T-cell (primary cell): ENCODE results near the gene DYRK2. TPM values are rescaled to one million over a fixed set of nuclear protein-coding genes. Genes with fewer than 3 reads are reported as not detected.

Experiments
- ATAC-seq, 4 experiments: fragments of 200-7000 bp in 3 of 4; fragments of 150-1000 bp in 1 of 4; cut with Tn5 transposase; replicated peaks in 1 of 4; 1 replicate in 3 of 4; 2 replicates in 1 of 4; pipeline ENCODE4 v1.10.0; 2021; ENCODE audit warnings: moderate library complexity in 3 of 4, mild to moderate bottlenecking in 2 of 4, moderate number of reproducible peaks in 1 of 4
- CTCF ChIA-PET, 2 donors: fragments of 300-600 bp; sonication (Branson Sonifier 250); formaldehyde crosslinking; loops; one replicate each; lab custom pipeline; 2022; ENCODE audit warnings: antibody characterized with exemption in 2 of 2; lab: Charles Lee
- POLR2A ChIA-PET, 2 donors: fragments of 300-600 bp; sonication (Branson Sonifier 250); formaldehyde crosslinking; loops; one replicate each; lab custom pipeline; 2022; ENCODE audit warnings: antibody characterized with exemption in 2 of 2; lab: Charles Lee
- DNase-seq, 35 experiments: peaks; one replicate each; pipeline versions ENCODE4 v3.0.0 to v3.0.0-alpha.2; 2013 to 2023
- H3K27ac ChIP-seq: one replicate; pipeline ENCODE4 v1.5.1; 2013; ENCODE audit warnings: low read length
- H3K27me3 ChIP-seq, 2 experiments: replicated peaks in 1 of 2; 1 replicate in 1 of 2; 2 replicates in 1 of 2; pipeline versions ENCODE4 v1.6.1 to v1.7.0; 2013; ENCODE audit warnings: low read length in 1 of 2, mixed read lengths in 1 of 2; ENCODE audit not compliant: control insufficient read depth in 2 of 2, insufficient read depth in 2 of 2; ENCODE audit errors: extremely low read depth in 1 of 2
- H3K36me3 ChIP-seq, 2 donors: 1 replicate in 1 of 2; 2 replicates in 1 of 2; pipeline versions ENCODE4 v1.6.1 to v1.7.0; 2013; ENCODE audit warnings: low read length in 1 of 2; ENCODE audit not compliant: control insufficient read depth in 2 of 2, insufficient read depth in 1 of 2; ENCODE audit errors: extremely low read depth in 1 of 2
- H3K4me1 ChIP-seq, 2 experiments: 1 replicate in 1 of 2; 2 replicates in 1 of 2; pipeline versions ENCODE4 v1.6.1 to v1.7.0; 2013; ENCODE audit warnings: low read length in 2 of 2, mixed read lengths in 1 of 2; ENCODE audit not compliant: insufficient read depth in 2 of 2, control insufficient read depth in 1 of 2; ENCODE audit errors: extremely low read depth in 1 of 2
- H3K4me3 ChIP-seq, 2 donors: 1 replicate in 1 of 2; 2 replicates in 1 of 2; pipeline versions ENCODE4 v1.5.1 to v1.7.0; 2013; ENCODE audit warnings: mild to moderate bottlenecking in 2 of 2, low read length in 1 of 2, moderate library complexity in 1 of 2; ENCODE audit not compliant: control insufficient read depth in 1 of 2; ENCODE audit errors: extremely low read depth in 1 of 2
- H3K9me3 ChIP-seq: 2 replicates; pipeline ENCODE4 v1.7.0; 2013
- H3K27ac Mint-ChIP-seq, 2 donors: one replicate each; pipeline ENCODE4 v1.8.0; 2020 to 2021; ENCODE audit warnings: mild to moderate bottlenecking in 2 of 2, mixed read lengths in 2 of 2
- H3K27me3 Mint-ChIP-seq, 2 donors: one replicate each; pipeline ENCODE4 v1.8.0; 2021 to 2022; ENCODE audit warnings: mixed read lengths in 2 of 2
- H3K36me3 Mint-ChIP-seq: one replicate; pipeline ENCODE4 v1.8.0; 2021; ENCODE audit warnings: mixed read lengths
- H3K4me1 Mint-ChIP-seq, 3 donors: one replicate each; pipeline ENCODE4 v1.8.0; 2020 to 2022; ENCODE audit warnings: mixed read lengths in 3 of 3, mild to moderate bottlenecking in 1 of 3
- H3K4me3 Mint-ChIP-seq, 3 donors: one replicate each; pipeline ENCODE4 v1.8.0; 2020 to 2022; ENCODE audit warnings: mild to moderate bottlenecking in 3 of 3, mixed read lengths in 3 of 3, moderate library complexity in 3 of 3
- H3K9me3 Mint-ChIP-seq, 3 donors: one replicate each; pipeline ENCODE4 v1.8.0; 2020 to 2022; ENCODE audit warnings: mixed read lengths in 3 of 3
- WGBS: methylation state at CpG from one replicate; pipeline ENCODE4 v1.1.5; 2013; ENCODE audit warnings: missing lambda C conversion rate; ENCODE audit not compliant: insufficient coverage; 5-methylcytosine and 5-hydroxymethylcytosine counted together
- total RNA-seq, 35 experiments: library from RNA in 6 of 35; stranded (reverse) in 6 of 35; fragments of 120-200 nt in 1 of 35; gene quantifications; one replicate each; pipeline versions ENCODE4 v1.2.1 to v1.2.4 and lab custom pipeline; 2013 to 2026

Gene DYRK2
- total RNA-seq, 5 donors from 2014 or later (not counting 1 experiment from before 2014, with no cell fraction given), result 104 to 138 (median 120) TPM

DNA sequence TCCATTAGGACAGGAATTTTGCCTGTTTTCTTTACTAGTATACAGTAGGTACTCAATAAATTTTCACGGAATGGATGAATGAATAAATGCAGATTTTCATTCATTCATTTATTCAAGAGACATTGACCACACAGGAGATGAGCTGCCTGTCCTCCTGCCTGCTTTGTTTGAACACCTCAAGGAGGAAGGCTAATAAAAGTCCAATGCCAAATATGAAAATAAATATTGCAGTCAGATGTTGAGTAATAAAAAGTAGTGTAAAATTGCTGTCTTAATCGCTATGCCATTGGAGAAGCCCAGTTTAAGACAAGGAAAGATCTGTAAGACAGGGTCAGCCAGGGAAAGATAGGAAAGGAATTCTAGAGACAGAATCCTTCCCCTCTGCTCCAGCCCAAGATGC, 47.4 kb downstream of the DYRK2 start:
- ATAC-seq, result no peak
- DNase-seq, result no peak
- Histone ChIP-seq H3K27ac (no peak overlapping the region), H3K9me3 (no peaks in the 10 kb centered on the region), H3K4me1 (peaks cover 16 to 37% of the 10 kb centered on the region in 2 experiments), H3K4me3 (no peak overlapping the region), H3K36me3 (no peaks in the 10 kb centered on the region), H3K27me3 (no peaks in the 10 kb centered on the region)
- H3K4me3 Mint-ChIP-seq, result no peak overlapping the region
- H3K27me3 Mint-ChIP-seq, result no peaks in the 10 kb centered on the region
- H3K9me3 Mint-ChIP-seq, result no peaks in the 10 kb centered on the region
- WGBS, result 100% methylated on average over 1 of the region's 2 CpGs
- peaks cover 11% of the 10 kb centered on the region for H3K36me3 Mint-ChIP-seq
- no peak overlapping the region for H3K27ac Mint-ChIP-seq
- CTCF ChIA-PET, result no interaction called here
- POLR2A ChIA-PET, result no interaction called here
- H3K4me1 Mint-ChIP-seq, result peaks cover 60 to 67% (median 63%) of the 10 kb centered on the region in 3 donors

DNA sequence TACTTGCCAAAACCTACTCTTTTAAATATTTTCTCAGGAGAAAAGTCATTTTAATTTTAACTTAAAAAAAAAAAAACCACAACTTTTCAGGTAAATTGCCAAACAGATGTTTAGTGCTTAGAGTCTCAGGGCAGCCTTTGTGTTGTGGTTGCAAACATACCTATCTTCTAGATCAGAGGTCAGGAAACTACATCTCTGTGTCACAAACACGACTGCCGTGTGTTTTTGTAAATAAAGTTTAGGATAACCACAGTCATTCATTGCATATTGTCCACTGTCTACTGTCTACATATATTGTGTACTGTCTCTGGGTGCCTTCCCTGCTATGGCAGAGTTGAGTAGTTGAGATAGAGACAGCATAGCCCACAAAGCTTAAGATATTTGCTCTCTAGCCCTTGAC, 48.9 kb downstream of the DYRK2 start:
- peak overlapping the region; percentile 60 to 92 for H3K27ac Mint-ChIP-seq
- no peaks in the 10 kb centered on the region for H3K27me3 ChIP-seq
- POLR2A ChIA-PET, result no interaction called here
- DNase-seq (peak in 26 of 35 experiments; percentile 3 to 60 (median 18)), ATAC-seq (peak in 2 of 4 experiments; percentile 20 to 65)
- no CpG with 5 or more reads among the region's 2 CpGs for WGBS
- H3K9me3 ChIP-seq, result no peaks in the 10 kb centered on the region
- no peaks in the 10 kb centered on the region for H3K36me3 ChIP-seq
- H3K27ac ChIP-seq, result no peak overlapping the region
- no peak overlapping the region for H3K4me3 ChIP-seq
- peaks cover 16 to 34% of the 10 kb centered on the region in 2 experiments for H3K4me1 ChIP-seq
- H3K9me3 Mint-ChIP-seq, result no peaks in the 10 kb centered on the region
- no peaks in the 10 kb centered on the region for H3K27me3 Mint-ChIP-seq
- H3K4me3 Mint-ChIP-seq, result peak overlapping the region in 2 of 3 donors; percentile 48 to 79
- CTCF ChIA-PET, result no interaction called here
- H3K4me1 Mint-ChIP-seq, result peaks cover 54 to 59% (median 55%) of the 10 kb centered on the region in 3 donors
- peaks cover 3% of the 10 kb centered on the region for H3K36me3 Mint-ChIP-seq

DNA sequence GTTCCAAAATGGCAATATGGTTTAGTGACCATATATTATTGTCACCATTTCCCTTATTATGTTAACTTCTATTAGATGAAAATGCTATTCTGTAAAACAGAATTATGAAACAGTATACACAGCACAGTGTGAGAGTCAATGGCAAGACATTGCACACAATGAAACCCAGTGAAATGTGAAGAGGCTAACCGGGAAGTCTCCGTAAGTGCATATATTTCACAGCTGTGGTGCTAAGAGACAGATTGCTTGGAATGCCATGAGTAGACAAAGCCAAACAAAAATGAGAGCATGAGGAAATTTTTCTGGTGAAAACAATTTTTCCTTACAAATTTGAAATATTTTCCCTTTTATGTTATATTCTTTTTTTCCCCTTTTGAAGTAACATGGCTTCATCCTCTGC, 49.4 kb downstream of the DYRK2 start:
- POLR2A ChIA-PET, result interaction anchor here in 1 of 2 donors (0.7 kb wide), 1 partner anchor 920 kb away, joined by 5 read pairs; no protein-coding TSS in a partner anchor
- H3K4me3 ChIP-seq, result no peak overlapping the region
- Mint-ChIP-seq H3K4me1 (peaks cover 55 to 59% (median 56%) of the 10 kb centered on the region in 3 donors), H3K36me3 (peaks cover 3% of the 10 kb centered on the region), H3K9me3 (no peaks in the 10 kb centered on the region), H3K27ac (peak overlapping the region; percentile 90 to 92), H3K4me3 (peak overlapping the region; percentile 67 to 79 (median 77)), H3K27me3 (no peaks in the 10 kb centered on the region)
- H3K27ac ChIP-seq, result peak overlapping the region; percentile 65
- no peaks in the 10 kb centered on the region for H3K36me3 ChIP-seq
- CTCF ChIA-PET, result no interaction called here
- no peaks in the 10 kb centered on the region for H3K27me3 ChIP-seq
- ATAC-seq (no peak), DNase-seq (no peak)
- H3K9me3 ChIP-seq, result no peaks in the 10 kb centered on the region
- no CpG with 5 or more reads among the region's 2 CpGs for WGBS
- peaks cover 16 to 34% of the 10 kb centered on the region in 2 experiments for H3K4me1 ChIP-seq

DNA sequence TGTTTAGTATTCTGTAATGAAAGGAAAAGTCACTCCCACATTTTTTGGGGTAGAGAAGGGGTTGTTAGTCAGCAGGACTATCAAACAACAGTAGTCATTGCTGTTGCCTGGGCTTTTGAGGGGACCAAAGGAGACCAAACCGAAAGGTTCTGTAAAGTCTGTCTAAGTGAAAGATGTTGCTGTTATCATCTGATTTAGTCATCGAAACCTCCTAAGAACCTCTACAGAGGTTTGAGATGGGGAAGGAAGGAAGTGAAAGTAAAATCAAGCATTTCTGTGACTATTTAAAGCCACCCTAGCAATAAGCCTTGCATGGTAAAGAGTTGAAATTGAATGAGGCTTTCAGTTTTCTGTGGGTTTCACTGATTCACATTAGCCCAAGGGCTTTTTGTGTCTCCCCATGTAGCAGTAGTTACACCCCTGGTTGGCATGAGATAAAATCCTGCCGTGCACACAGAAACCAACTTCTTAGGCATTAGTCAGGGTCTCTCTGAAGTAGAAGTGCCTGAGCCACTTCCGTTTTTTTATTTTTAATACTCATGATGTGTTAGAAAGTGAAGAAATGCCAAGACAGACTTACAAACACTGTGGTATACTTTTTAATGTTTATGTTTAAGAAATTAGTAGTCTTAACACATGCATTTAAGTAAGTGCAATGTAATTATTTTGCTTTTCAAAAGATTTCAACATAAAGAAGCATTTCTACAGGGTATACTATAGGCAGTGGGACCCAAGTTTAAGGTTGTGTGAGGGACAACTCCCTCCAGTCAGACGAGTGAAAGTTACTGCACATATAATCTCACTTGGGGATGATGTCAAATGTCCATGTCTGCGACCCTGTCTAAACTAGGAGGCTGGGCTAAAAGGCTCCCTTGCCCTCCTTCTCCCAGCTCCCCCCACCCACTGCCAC, 50.4 kb downstream of the DYRK2 start:
- DNase-seq (peak in 33 of 35 experiments; percentile 2 to 61 (median 26)), ATAC-seq (peak; percentile 80 to 92 (median 86))
- Histone ChIP-seq H3K4me1 (peaks cover 16 to 34% of the 10 kb centered on the region in 2 experiments), H3K9me3 (no peaks in the 10 kb centered on the region), H3K36me3 (no peaks in the 10 kb centered on the region), H3K27me3 (no peaks in the 10 kb centered on the region), H3K27ac (peak overlapping the region; percentile 65), H3K4me3 (peak overlapping the region; percentile 30 to 67)
- Mint-ChIP-seq H3K27ac (peak overlapping the region; percentile 90 to 92), H3K36me3 (no peaks in the 10 kb centered on the region), H3K4me1 (peaks cover 57 to 66% (median 63%) of the 10 kb centered on the region in 3 donors), H3K4me3 (peak overlapping the region; percentile 67 to 79 (median 77)), H3K9me3 (no peaks in the 10 kb centered on the region), H3K27me3 (no peaks in the 10 kb centered on the region)
- POLR2A ChIA-PET, result interaction anchor here in 1 of 2 donors (0.7 to 0.9 kb wide), 2 partner anchors 53 to 919 kb away, joined by 5 read pairs; no protein-coding TSS in a partner anchor
- CTCF ChIA-PET, result no interaction called here
- WGBS, result no CpG with 5 or more reads among the region's 6 CpGs

DNA sequence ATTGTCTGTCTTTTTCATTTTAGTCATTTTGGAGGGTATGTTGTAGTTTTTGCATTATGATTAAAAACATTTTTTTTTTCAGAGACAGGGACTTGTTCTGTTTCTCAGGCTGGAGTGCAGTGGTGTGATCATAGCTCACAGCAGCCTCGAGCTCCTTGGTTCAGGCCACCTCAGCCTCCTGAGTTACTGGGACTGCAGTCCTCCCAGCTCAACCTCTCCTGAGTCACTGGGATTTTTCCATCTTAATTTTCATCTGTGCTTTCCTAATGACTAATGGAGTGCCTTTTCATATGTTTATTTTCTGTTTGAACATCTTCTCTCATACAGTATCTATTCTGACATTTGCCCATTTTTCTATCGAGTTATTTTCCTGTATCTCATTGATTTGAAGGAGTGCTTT, 52.6 kb downstream of the DYRK2 start:
- H3K27me3 ChIP-seq, result no peaks in the 10 kb centered on the region
- Mint-ChIP-seq H3K4me3 (no peak overlapping the region), H3K4me1 (peaks cover 52 to 64% (median 54%) of the 10 kb centered on the region in 3 donors), H3K27ac (no peak overlapping the region), H3K9me3 (no peaks in the 10 kb centered on the region), H3K36me3 (no peaks in the 10 kb centered on the region), H3K27me3 (no peaks in the 10 kb centered on the region)
- H3K9me3 ChIP-seq, result no peaks in the 10 kb centered on the region
- no peak overlapping the region for H3K27ac ChIP-seq
- DNase-seq (no peak), ATAC-seq (no peak)
- no peaks in the 10 kb centered on the region for H3K36me3 ChIP-seq
- H3K4me1 ChIP-seq, result peaks cover 16 to 32% of the 10 kb centered on the region in 2 experiments
- POLR2A ChIA-PET, result interaction anchor here in 1 of 2 donors (0.6 kb wide), 1 partner anchor 219 kb away, joined by 3 read pairs; no protein-coding TSS in a partner anchor
- 80% methylated on average over 1 of the region's 2 CpGs for WGBS
- CTCF ChIA-PET, result interaction anchor here in 1 of 2 donors (0.6 kb wide), 1 partner anchor 66 kb away, joined by 7 read pairs; no protein-coding TSS in a partner anchor
- H3K4me3 ChIP-seq, result no peak overlapping the region

GRCh38 chr12:67702136-67702535, 53.6 kb downstream of the DYRK2 start:
- no CpG with 5 or more reads among the region's 1 CpG for WGBS
- Histone ChIP-seq H3K27ac (no peak overlapping the region), H3K4me3 (no peak overlapping the region), H3K27me3 (no peaks in the 10 kb centered on the region), H3K36me3 (no peaks in the 10 kb centered on the region), H3K4me1 (peaks cover 9 to 25% of the 10 kb centered on the region in 2 experiments), H3K9me3 (no peaks in the 10 kb centered on the region)
- Mint-ChIP-seq H3K4me3 (no peak overlapping the region), H3K9me3 (no peaks in the 10 kb centered on the region), H3K27me3 (no peaks in the 10 kb centered on the region), H3K27ac (no peak overlapping the region), H3K4me1 (peaks cover 44 to 59% (median 44%) of the 10 kb centered on the region in 3 donors), H3K36me3 (no peaks in the 10 kb centered on the region)
- ChIA-PET POLR2A (no interaction called here), CTCF (interaction anchor here (0.6 kb wide), 2 partner anchors 10 to 548 kb away, joined by 3 to 5 read pairs; no protein-coding TSS in a partner anchor)
- DNase-seq, result no peak
- no peak for ATAC-seq
